ENCODE data around the gene LRRTM3. TPM values are rescaled to one million over a fixed set of nuclear protein-coding genes. Genes with fewer than 3 reads are reported as not detected.

Gene LRRTM3
- total RNA-seq, 1 experiment from 2014 or later: not detected

- DNase-seq (ENCODE audit: low spot score): no peak
Measured at GRCh38 chr10:67119651-67120050, 193.8 kb downstream of the LRRTM3 start.

GRCh38 chr10:67127441-67127840, 201.6 kb downstream of the LRRTM3 start:
- DNase-seq (ENCODE audit: low spot score): no peak

- no peak for DNase-seq (ENCODE audit: low spot score)
Measured at GRCh38 chr10:67140641-67141040, 214.8 kb downstream of the LRRTM3 start.

- no peak for DNase-seq (ENCODE audit: low spot score)
Measured at GRCh38 chr10:67141300-67141699, 215.5 kb downstream of the LRRTM3 start.

- DNase-seq (ENCODE audit: low spot score): no peak
Measured at GRCh38 chr10:67144530-67144929, 218.7 kb downstream of the LRRTM3 start.
